Fibroblast of pulmonary artery (primary cell): ENCODE data around the gene KRT76.

Experiments used
- DNase-seq: peaks from one replicate; pipeline ENCODE4 v3.0.0-alpha.2; 2010; ENCODE audit warnings: low read depth
- H3K4me3 ChIP-seq: replicated peaks from 2 replicates; pipeline ENCODE4 v1.5.1; 2011; ENCODE audit warnings: low read depth, mild to moderate bottlenecking, control low read depth, low read length, moderate library complexity
- CTCF ChIP-seq: IDR thresholded peaks from 2 replicates; pipeline ENCODE4 v1.5.1; 2011; ENCODE audit warnings: mild to moderate bottlenecking, control low read depth, low read length, inconsistent platforms; ENCODE audit errors: missing control alignments

KRT76 gene

GRCh38 chr12:52801773-52802172, 24.6 kb upstream of the KRT76 start:
- no peak for DNase-seq
- no peak overlapping the region for H3K4me3 ChIP-seq
- no peak for TF ChIP-seq CTCF

GRCh38 chr12:52800259-52800917, 23.2 kb upstream of the KRT76 start:
- H3K4me3 ChIP-seq: no peak overlapping the region
- DNase-seq: no peak
- no peak for TF ChIP-seq CTCF

- DNase-seq: no peak
- no peak for TF ChIP-seq CTCF
- no peak overlapping the region for H3K4me3 ChIP-seq
These were observed 22.5 kb upstream of the KRT76 start for GRCh38 chr12:52799505-52800211.

- no peak overlapping the region for H3K4me3 ChIP-seq
- no peak for DNase-seq
- TF ChIP-seq CTCF: no peak
These were observed 21.7 kb upstream of the KRT76 start for GRCh38 chr12:52798671-52799504.

GRCh38 chr12:52798003-52798670, 21.0 kb upstream of the KRT76 start:
- no peak for DNase-seq
- H3K4me3 ChIP-seq: no peak overlapping the region

More at GRCh38 chr12:52798003-52798670, 21.0 kb upstream of the KRT76 start:
- TF ChIP-seq CTCF: no peak
